Osteocyte (in vitro differentiated cells): ENCODE results near the gene COL24A1. TPM values are rescaled to one million over a fixed set of nuclear protein-coding genes. Genes with fewer than 3 reads are reported as not detected.

Source experiments
- DNase-seq: peaks from one replicate; pipeline ENCODE4 v3.0.0; 2021; ENCODE audit warnings: mixed read lengths; ENCODE audit not compliant: unreplicated experiment; ENCODE audit errors: extremely low spot score
- H3K27ac Mint-ChIP-seq: one replicate; pipeline ENCODE4 v1.8.0; 2021; ENCODE audit warnings: mild to moderate bottlenecking, mixed read lengths; ENCODE audit not compliant: unreplicated experiment
- H3K27me3 Mint-ChIP-seq: one replicate; pipeline ENCODE4 v1.8.0; 2021; ENCODE audit warnings: mixed read lengths; ENCODE audit not compliant: unreplicated experiment
- H3K36me3 Mint-ChIP-seq: one replicate; pipeline ENCODE4 v1.8.0; 2021; ENCODE audit warnings: mixed read lengths; ENCODE audit not compliant: unreplicated experiment
- H3K4me1 Mint-ChIP-seq: one replicate; pipeline ENCODE4 v1.8.0; 2021; ENCODE audit warnings: mixed read lengths; ENCODE audit not compliant: unreplicated experiment
- H3K4me3 Mint-ChIP-seq: one replicate; pipeline ENCODE4 v1.8.0; 2021; ENCODE audit warnings: mild to moderate bottlenecking, moderate library complexity, mixed read lengths; ENCODE audit not compliant: unreplicated experiment
- H3K9me3 Mint-ChIP-seq: one replicate; pipeline ENCODE4 v1.8.0; 2021; ENCODE audit warnings: mixed read lengths; ENCODE audit not compliant: unreplicated experiment
- total RNA-seq: library from RNA; stranded (reverse); gene quantifications from 2 replicates; pipeline ENCODE4 v1.2.1, GENCODE V29; 2021
- TF ChIP-seq, protein P1 (sequence below): fragments of 200-600 bp; sonication (generic); IDR thresholded peaks from 2 replicates; pipeline ENCODE4 v1.5.0; 2021; ENCODE audit warnings: antibody characterized with exemption, mild to moderate bottlenecking, moderate library complexity

The COL24A1 gene
- total RNA-seq, 1 donor from 2014 or later, result 0.46 TPM

DNA sequence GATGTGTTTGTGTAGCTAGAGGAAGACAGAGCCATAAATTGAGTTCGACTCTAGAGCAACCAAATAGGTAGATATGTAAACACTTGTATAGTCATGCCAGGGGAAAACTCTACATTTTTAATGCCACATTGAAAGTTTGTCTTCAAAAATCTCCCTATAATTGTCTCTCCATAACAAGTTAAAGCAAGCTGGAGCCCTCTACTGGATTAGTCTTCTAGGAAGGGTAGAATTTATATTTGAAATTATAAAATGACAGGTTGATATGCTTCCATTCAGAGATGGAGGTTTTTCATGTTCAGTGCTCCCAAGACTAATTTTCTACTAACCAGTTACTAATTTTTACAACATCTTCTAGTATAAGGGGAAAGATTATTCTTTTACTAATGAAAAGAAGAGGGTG is 13.1 kb upstream of the COL24A1 start:
- Mint-ChIP-seq H3K9me3 (peaks cover 19% of the 10 kb centered on the region), H3K4me3 (no peak overlapping the region), H3K27me3 (peaks cover 17% of the 10 kb centered on the region), H3K4me1 (no peaks in the 10 kb centered on the region), H3K27ac (no peak overlapping the region), H3K36me3 (no peaks in the 10 kb centered on the region)
- no peak for DNase-seq
- TF ChIP-seq, protein P1, sequence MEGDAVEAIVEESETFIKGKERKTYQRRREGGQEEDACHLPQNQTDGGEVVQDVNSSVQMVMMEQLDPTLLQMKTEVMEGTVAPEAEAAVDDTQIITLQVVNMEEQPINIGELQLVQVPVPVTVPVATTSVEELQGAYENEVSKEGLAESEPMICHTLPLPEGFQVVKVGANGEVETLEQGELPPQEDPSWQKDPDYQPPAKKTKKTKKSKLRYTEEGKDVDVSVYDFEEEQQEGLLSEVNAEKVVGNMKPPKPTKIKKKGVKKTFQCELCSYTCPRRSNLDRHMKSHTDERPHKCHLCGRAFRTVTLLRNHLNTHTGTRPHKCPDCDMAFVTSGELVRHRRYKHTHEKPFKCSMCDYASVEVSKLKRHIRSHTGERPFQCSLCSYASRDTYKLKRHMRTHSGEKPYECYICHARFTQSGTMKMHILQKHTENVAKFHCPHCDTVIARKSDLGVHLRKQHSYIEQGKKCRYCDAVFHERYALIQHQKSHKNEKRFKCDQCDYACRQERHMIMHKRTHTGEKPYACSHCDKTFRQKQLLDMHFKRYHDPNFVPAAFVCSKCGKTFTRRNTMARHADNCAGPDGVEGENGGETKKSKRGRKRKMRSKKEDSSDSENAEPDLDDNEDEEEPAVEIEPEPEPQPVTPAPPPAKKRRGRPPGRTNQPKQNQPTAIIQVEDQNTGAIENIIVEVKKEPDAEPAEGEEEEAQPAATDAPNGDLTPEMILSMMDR, result peak; percentile 55

GRCh38 chr1:86159800-86160199 is 3.2 kb upstream of the COL24A1 start:
- Mint-ChIP-seq H3K4me1 (peaks cover 20% of the 10 kb centered on the region), H3K9me3 (peaks cover 6% of the 10 kb centered on the region), H3K27ac (no peak overlapping the region), H3K4me3 (no peak overlapping the region), H3K36me3 (no peaks in the 10 kb centered on the region), H3K27me3 (peaks cover 16% of the 10 kb centered on the region)
- TF ChIP-seq, protein P1, result no peak
- DNase-seq, result no peak

DNA sequence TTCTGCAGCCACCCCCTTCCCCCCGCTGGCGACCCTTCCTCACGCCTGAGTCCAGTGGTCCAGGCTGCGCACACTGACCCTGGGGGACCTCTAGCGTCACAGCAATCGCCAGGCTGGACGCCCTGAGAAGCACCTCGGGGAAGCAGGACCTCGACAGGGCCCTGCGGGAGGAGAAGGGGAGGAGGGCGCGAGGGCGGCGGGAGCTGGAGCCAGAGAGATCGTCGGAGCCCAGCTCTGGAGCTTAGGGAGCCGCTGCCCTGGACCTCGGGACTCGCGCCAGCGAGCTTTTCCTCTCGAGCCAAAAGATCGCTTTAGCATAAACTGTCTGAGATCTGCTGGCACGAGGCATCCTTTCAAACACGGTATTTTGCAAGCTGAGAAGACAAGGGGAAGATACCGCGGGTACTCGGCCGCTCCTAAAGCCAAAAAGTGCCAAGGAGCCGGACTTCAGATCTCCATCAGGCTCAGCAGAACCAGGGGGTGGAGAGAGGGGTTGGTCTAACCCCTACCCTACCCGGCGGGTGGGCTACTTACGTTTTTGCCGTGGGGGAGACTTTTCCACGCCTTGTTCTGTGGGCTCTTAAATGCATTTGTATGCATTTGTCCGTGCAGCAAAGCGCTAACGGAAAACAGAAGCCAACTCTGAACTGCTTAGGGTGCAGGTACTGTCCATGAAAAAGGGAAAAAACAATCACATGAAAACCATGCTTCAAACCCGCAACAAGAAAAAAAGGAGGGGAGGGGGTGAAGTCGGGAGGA is 586 bp downstream of the COL24A1 start:
- peak overlapping the region; percentile 77 for H3K4me3 Mint-ChIP-seq
- no peak overlapping the region for H3K27ac Mint-ChIP-seq
- H3K27me3 Mint-ChIP-seq, result peaks cover 10% of the 10 kb centered on the region
- DNase-seq, result no peak
- peaks cover 27% of the 10 kb centered on the region for H3K4me1 Mint-ChIP-seq
- H3K36me3 Mint-ChIP-seq, result no peaks in the 10 kb centered on the region
- TF ChIP-seq, protein P1, result no peak
- no peaks in the 10 kb centered on the region for H3K9me3 Mint-ChIP-seq

DNA sequence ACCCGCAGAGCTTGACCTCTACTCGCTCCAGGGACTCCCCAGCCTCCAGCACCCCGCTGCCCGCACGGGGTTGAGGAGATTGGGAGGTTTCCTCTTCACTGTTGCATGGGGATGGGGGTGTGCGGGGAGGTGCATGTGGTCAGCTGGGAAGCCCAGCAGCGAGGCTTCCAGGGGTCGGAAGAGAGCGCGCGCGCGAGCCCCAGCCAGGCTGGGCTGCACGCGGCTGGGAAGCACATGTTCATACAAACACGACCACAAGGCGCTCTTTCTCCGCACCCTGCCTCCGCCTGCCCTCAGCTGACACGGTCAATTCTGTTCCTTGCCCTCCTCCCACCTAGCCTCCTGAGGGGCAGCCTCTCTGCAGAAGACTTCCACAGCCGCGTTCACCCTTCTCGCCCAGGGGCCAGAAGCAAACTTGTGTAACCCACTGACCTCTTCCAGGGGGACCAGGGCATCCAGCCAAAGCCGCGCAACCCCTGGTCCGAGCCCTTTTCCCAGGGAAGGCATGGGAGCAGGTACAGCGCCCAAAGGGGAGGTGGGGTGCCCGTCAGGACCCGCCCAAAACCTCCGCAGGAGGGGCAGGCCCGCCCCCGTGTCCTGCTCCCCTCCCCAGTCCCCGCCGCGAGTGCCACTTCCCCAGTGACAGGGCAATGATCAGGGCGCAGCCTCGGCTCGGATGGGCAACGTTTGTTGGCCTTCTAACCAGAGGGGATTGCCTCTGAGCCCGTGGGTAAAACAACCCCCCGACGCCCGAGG is 1.3 kb downstream of the COL24A1 start:
- H3K4me1 Mint-ChIP-seq, result peaks cover 30% of the 10 kb centered on the region
- peak overlapping the region; percentile 77 for H3K4me3 Mint-ChIP-seq
- H3K9me3 Mint-ChIP-seq, result no peaks in the 10 kb centered on the region
- no peaks in the 10 kb centered on the region for H3K36me3 Mint-ChIP-seq
- H3K27ac Mint-ChIP-seq, result peak overlapping the region; percentile 16
- DNase-seq, result peak; percentile 81
- TF ChIP-seq, protein P1, result no peak
- H3K27me3 Mint-ChIP-seq, result peaks cover 9% of the 10 kb centered on the region

DNA sequence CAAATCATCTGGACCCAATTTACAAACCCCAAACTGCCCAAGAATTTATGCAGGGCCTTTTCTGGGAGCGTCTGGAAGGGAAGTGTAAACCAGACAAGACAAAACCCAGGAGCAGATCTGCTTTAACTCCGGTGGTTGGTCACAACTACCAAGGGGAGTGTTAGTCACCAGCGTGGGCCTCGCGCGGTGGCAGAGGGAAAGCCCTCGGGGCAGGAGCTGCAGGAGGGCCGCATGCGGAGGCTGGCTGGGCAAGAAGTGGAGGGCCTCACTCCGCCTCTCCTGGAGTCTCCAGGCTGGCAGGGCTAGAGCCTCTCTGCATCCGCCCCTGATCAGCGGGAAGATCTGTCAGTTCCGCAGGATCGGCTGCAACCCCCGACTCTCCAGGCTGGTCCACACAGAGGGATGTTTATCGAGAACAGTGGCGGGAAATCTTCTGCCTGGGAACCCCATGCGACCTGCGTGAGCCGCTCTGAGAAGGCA is 2.0 kb downstream of the COL24A1 start:
- no peaks in the 10 kb centered on the region for H3K9me3 Mint-ChIP-seq
- H3K27me3 Mint-ChIP-seq, result peaks cover 9% of the 10 kb centered on the region
- H3K36me3 Mint-ChIP-seq, result no peaks in the 10 kb centered on the region
- peak overlapping the region; percentile 61 for H3K4me3 Mint-ChIP-seq
- H3K4me1 Mint-ChIP-seq, result peaks cover 30% of the 10 kb centered on the region
- TF ChIP-seq, protein P1, result no peak
- H3K27ac Mint-ChIP-seq, result peak overlapping the region; percentile 29
- DNase-seq, result peak; percentile 87
